ENCODE data around the gene HHIP. TPM values are rescaled to one million over a fixed set of nuclear protein-coding genes. Genes with fewer than 3 reads are reported as not detected.
A peak's percentile ranks its signal among the peaks of the same experiment; 100 is the strongest.

The HHIP gene
- total and polyA plus RNA-seq, 2 donors from 2014 or later: 0.85 to 2.5 TPM

DNA sequence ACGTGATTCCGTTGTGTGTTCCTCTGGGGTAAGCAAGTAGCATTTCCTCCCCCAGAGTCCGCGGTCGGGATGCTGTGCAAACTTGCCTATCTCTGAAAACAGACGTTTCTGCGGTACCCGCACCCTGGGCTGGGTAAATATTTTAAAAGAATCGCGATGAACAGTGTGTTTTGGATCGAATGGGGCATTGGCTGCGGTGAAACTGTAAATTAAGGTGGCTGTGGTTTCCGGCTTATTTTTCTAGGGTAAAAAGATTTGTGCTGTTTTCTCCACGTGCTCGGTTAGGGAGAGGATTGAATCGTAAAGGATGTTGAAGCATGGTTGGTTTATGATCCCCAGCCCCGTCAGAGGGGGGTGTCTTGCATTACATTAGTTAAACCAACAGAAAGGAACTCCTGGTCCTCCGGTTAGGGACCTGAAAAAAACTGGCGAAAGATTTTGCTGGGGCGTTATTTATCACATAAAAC lies 1.2 kb downstream of the HHIP start:
- intact Hi-C loops (cut with DNase I): no loop called here
- no peak overlapping the region for H3K27ac ChIP-seq (ENCODE audit: low read depth in 2 of 2, low read length in 2 of 2)
- no peaks in the 10 kb centered on the region for H3K36me3 ChIP-seq (ENCODE audit: control insufficient read depth in 2 of 3, insufficient read depth in 3 of 3, low read length in 3 of 3)
- H3K27me3 ChIP-seq (ENCODE audit: control insufficient read depth, insufficient read depth, low read length): peaks cover 5% of the 10 kb centered on the region
- TF ChIP-seq, protein P1, sequence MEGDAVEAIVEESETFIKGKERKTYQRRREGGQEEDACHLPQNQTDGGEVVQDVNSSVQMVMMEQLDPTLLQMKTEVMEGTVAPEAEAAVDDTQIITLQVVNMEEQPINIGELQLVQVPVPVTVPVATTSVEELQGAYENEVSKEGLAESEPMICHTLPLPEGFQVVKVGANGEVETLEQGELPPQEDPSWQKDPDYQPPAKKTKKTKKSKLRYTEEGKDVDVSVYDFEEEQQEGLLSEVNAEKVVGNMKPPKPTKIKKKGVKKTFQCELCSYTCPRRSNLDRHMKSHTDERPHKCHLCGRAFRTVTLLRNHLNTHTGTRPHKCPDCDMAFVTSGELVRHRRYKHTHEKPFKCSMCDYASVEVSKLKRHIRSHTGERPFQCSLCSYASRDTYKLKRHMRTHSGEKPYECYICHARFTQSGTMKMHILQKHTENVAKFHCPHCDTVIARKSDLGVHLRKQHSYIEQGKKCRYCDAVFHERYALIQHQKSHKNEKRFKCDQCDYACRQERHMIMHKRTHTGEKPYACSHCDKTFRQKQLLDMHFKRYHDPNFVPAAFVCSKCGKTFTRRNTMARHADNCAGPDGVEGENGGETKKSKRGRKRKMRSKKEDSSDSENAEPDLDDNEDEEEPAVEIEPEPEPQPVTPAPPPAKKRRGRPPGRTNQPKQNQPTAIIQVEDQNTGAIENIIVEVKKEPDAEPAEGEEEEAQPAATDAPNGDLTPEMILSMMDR (IDR thresholded peaks at IDR 0.05; ENCODE audit: borderline replicate concordance, extremely low read depth, insufficient read depth): no peak
- H3K9ac ChIP-seq (ENCODE audit: low read length in 3 of 3): no peak overlapping the region
- peaks cover 0 to 7% (median 3%) of the 10 kb centered on the region in 3 donors for H3K4me1 ChIP-seq (ENCODE audit: control insufficient read depth in 2 of 3, insufficient read depth in 2 of 3, low read depth in 1 of 3, low read length in 3 of 3)
- FAIRE-seq (no peak), DNase-seq (peak in 4 of 5 donors; percentile 37 to 76 (median 64))
- peak overlapping the region; percentile 24 to 60 (median 37) for H3K4me3 ChIP-seq (ENCODE audit: low read length in 3 of 3)
- no peaks in the 10 kb centered on the region for H3K9me3 ChIP-seq (ENCODE audit: control insufficient read depth in 2 of 3, insufficient read depth in 1 of 3, low read length in 3 of 3)

DNA sequence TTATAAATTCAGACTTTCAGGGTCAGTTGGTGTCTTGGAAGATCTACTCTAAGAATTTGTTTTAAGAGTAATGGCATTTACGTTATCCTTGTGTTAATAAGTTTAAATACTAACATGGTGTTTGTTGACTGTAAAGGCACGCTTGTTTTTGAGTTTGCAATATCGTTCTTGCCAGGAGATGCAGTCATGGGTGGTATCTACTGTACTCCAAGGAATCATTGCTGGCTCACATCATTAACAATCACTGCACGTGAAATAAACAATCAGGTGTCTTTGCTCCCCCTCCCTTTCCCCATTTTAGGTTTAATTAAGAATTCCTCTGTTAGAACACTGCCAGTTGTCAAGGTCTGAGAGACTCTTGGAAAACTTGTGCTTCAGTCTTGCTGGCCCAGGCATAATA lies 1.6 kb downstream of the HHIP start:
- H3K4me3 ChIP-seq (ENCODE audit: low read length in 3 of 3): peak overlapping the region in 2 of 3 donors; percentile 13 to 60
- no peak for DNase-seq
- no peak overlapping the region for H3K9ac ChIP-seq (ENCODE audit: low read length in 3 of 3)
- peaks cover 5% of the 10 kb centered on the region for H3K27me3 ChIP-seq (ENCODE audit: control insufficient read depth, insufficient read depth, low read length)
- H3K36me3 ChIP-seq (ENCODE audit: control insufficient read depth in 2 of 3, insufficient read depth in 3 of 3, low read length in 3 of 3): no peaks in the 10 kb centered on the region
- FAIRE-seq: no peak
- TF ChIP-seq, protein P1 (IDR thresholded peaks at IDR 0.05; ENCODE audit: borderline replicate concordance, extremely low read depth, insufficient read depth): no peak
- H3K9me3 ChIP-seq (ENCODE audit: control insufficient read depth in 2 of 3, insufficient read depth in 1 of 3, low read length in 3 of 3): no peaks in the 10 kb centered on the region
- H3K4me1 ChIP-seq (ENCODE audit: control insufficient read depth in 2 of 3, insufficient read depth in 2 of 3, low read depth in 1 of 3, low read length in 3 of 3): peaks cover 0 to 7% (median 3%) of the 10 kb centered on the region in 3 donors
- no peak overlapping the region for H3K27ac ChIP-seq (ENCODE audit: low read depth in 2 of 2, low read length in 2 of 2)
- intact Hi-C loops (cut with DNase I): no loop called here

DNA sequence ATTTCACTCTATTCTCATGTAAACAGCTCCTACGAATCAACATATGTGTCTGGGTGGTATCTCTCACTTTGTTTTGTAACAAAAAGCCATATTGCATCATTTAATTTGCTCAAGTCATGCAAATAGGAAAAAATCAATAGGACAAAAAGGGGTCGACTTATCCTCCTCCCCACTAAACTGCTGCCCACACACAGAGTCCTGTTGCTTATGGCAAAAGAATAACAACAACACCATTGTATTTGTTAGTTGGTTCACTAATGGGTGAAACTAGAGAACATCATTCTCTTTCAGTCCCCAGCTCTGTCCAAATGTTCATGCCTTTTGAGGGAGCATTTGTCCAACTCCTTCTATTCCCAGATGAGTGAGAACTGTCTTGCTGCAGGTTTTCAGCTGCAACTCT lies 2.1 kb downstream of the HHIP start:
- TF ChIP-seq, protein P1 (IDR thresholded peaks at IDR 0.05; ENCODE audit: borderline replicate concordance, extremely low read depth, insufficient read depth): no peak
- H3K4me1 ChIP-seq (ENCODE audit: control insufficient read depth in 2 of 3, insufficient read depth in 2 of 3, low read depth in 1 of 3, low read length in 3 of 3): peaks cover 0 to 7% (median 3%) of the 10 kb centered on the region in 3 donors
- H3K9me3 ChIP-seq (ENCODE audit: control insufficient read depth in 2 of 3, insufficient read depth in 1 of 3, low read length in 3 of 3): no peaks in the 10 kb centered on the region
- no peak overlapping the region for H3K4me3 ChIP-seq (ENCODE audit: low read length in 3 of 3)
- H3K27me3 ChIP-seq (ENCODE audit: control insufficient read depth, insufficient read depth, low read length): peaks cover 5% of the 10 kb centered on the region
- no peak overlapping the region for H3K9ac ChIP-seq (ENCODE audit: low read length in 3 of 3)
- DNase-seq: no peak
- no peak for FAIRE-seq
- intact Hi-C loops (cut with DNase I): no loop called here
- H3K36me3 ChIP-seq (ENCODE audit: control insufficient read depth in 2 of 3, insufficient read depth in 3 of 3, low read length in 3 of 3): no peaks in the 10 kb centered on the region
- no peak overlapping the region for H3K27ac ChIP-seq (ENCODE audit: low read depth in 2 of 2, low read length in 2 of 2)

DNA sequence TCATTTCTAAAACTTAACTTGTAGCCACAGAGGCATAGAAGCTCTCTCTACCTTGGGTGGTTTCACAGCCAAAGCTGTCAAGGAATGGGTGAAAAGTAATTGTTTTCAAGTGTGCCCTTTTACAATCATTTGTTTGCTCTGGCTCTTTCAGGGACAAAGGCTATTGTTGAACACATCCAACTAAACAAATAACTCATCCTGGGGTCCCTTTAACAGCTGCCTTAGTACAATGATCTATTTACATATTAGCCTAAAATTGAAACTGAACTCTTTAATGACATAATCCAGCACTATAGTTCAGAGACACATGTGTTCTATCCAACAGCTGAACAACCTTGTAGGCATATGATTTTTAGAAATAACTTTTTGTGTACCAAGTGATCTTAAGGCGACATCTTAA lies 3.7 kb downstream of the HHIP start:
- Histone ChIP-seq H3K27ac (ENCODE audit: low read depth in 2 of 2, low read length in 2 of 2) (no peak overlapping the region), H3K9me3 (ENCODE audit: control insufficient read depth in 2 of 3, insufficient read depth in 1 of 3, low read length in 3 of 3) (no peaks in the 10 kb centered on the region), H3K4me1 (ENCODE audit: control insufficient read depth in 2 of 3, insufficient read depth in 2 of 3, low read depth in 1 of 3, low read length in 3 of 3) (peaks cover 0 to 7% (median 3%) of the 10 kb centered on the region in 3 donors), H3K27me3 (ENCODE audit: control insufficient read depth, insufficient read depth, low read length) (peaks cover 5% of the 10 kb centered on the region), H3K4me3 (ENCODE audit: low read length in 3 of 3) (no peak overlapping the region), H3K9ac (ENCODE audit: low read length in 3 of 3) (no peak overlapping the region), H3K36me3 (ENCODE audit: control insufficient read depth in 2 of 3, insufficient read depth in 3 of 3, low read length in 3 of 3) (no peaks in the 10 kb centered on the region)
- no peak for DNase-seq
- TF ChIP-seq, protein P1 (IDR thresholded peaks at IDR 0.05; ENCODE audit: borderline replicate concordance, extremely low read depth, insufficient read depth): no peak
- intact Hi-C loops (cut with DNase I): no loop called here
- no peak for FAIRE-seq

Measured in kidney (tissue), 14 donors.